SK-N-MC (cell line): ENCODE data around the gene KLHDC4.

Experiments used
- EZH2 ChIP-seq: fragments of 200-600 bp; sonication (generic); IDR thresholded peaks from one replicate; pipeline ENCODE4 v1.6.1; 2017; ENCODE audit warnings: antibody characterized with exemption
- POLR2AphosphoS5 ChIP-seq: IDR thresholded peaks from 2 replicates; pipeline ENCODE4 v1.6.1; 2012; ENCODE audit warnings: mild to moderate bottlenecking, low read depth, low read length, borderline replicate concordance

GRCh38 chr16:87693827-87694226, 72.0 kb downstream of the KLHDC4 start:
- no peak for TF ChIP-seq EZH2
- TF ChIP-seq POLR2AphosphoS5: no peak
